ENCODE data around the gene KLHL4.
"Not testable (repeated sequence)": the region's sequence is repeated elsewhere in the genome, so short reads cannot be mapped to it uniquely, and the experiment has no call there.

The KLHL4 gene

GRCh38 chrX:87663421-87663820, 145.8 kb downstream of the KLHL4 start:
- no peak for DNase-seq (ENCODE audit: low read depth)

GRCh38 chrX:87664381-87664780, 146.8 kb downstream of the KLHL4 start:
- no peak for DNase-seq (ENCODE audit: low read depth)

- DNase-seq (ENCODE audit: low read depth), result no peak
These were observed 162.2 kb downstream of the KLHL4 start for GRCh38 chrX:87679849-87680248.

- DNase-seq (ENCODE audit: low read depth), result no peak
These were observed 170.1 kb downstream of the KLHL4 start for GRCh38 chrX:87687703-87688102.

- not testable (repeated sequence) for DNase-seq (ENCODE audit: low read depth)
These were observed 170.6 kb downstream of the KLHL4 start for GRCh38 chrX:87688113-87688748.

- not testable (repeated sequence) for DNase-seq (ENCODE audit: low read depth)
These were observed 171.6 kb downstream of the KLHL4 start for GRCh38 chrX:87689218-87689617.

GRCh38 chrX:87693204-87693603, 175.6 kb downstream of the KLHL4 start:
- DNase-seq (ENCODE audit: low read depth), result no peak

GRCh38 chrX:87697409-87697808, 179.8 kb downstream of the KLHL4 start:
- no peak for DNase-seq (ENCODE audit: low read depth)

GRCh38 chrX:87702795-87703194, 185.2 kb downstream of the KLHL4 start:
- DNase-seq (ENCODE audit: low read depth), result no peak

GRCh38 chrX:87703469-87703868, 185.9 kb downstream of the KLHL4 start:
- not testable (repeated sequence) for DNase-seq (ENCODE audit: low read depth)

- DNase-seq (ENCODE audit: low read depth), result no peak
These were observed 188.5 kb downstream of the KLHL4 start for GRCh38 chrX:87706134-87706533.

GRCh38 chrX:87710580-87710979, 193.0 kb downstream of the KLHL4 start:
- DNase-seq (ENCODE audit: low read depth), result no peak

Measured in T follicular helper cell (primary cell).